GM18508 (cell line): Measurements from ENCODE around the gene INO80.
"Not testable (repeated sequence)": the region's sequence is repeated elsewhere in the genome, so short reads cannot be mapped to it uniquely, and the experiment has no call there.

Source experiments
- ATAC-seq: cut with Tn5 transposase; IDR thresholded peaks from one replicate; pipeline ENCODE4 v1.9.1; 2021; ENCODE audit warnings: moderate number of reproducible peaks; ENCODE audit not compliant: insufficient read depth, unreplicated experiment

Gene INO80

GRCh38 chr15:41116116-41116961, at the start of gene INO80:
INO80 (minus strand) TSS chr15:41116280; CDS start chr15:41096310, 19,970 bp downstream.
- ATAC-seq, result no peak

GRCh38 chr15:41161736-41162135, 45.7 kb upstream of the INO80 start:
- no peak for ATAC-seq

GRCh38 chr15:41161336-41161735, 45.3 kb upstream of the INO80 start:
- no peak for ATAC-seq

- ATAC-seq, result no peak
Observed at GRCh38 chr15:41160639-41161315, 44.7 kb upstream of the INO80 start.

GRCh38 chr15:41154412-41154811, 38.3 kb upstream of the INO80 start:
- ATAC-seq, result no peak

- ATAC-seq, result no peak
Observed at GRCh38 chr15:41153733-41154132, 37.7 kb upstream of the INO80 start.

- no peak for ATAC-seq
Observed at GRCh38 chr15:41151451-41152005, 35.4 kb upstream of the INO80 start.

GRCh38 chr15:41150279-41150678, 34.2 kb upstream of the INO80 start:
- no peak for ATAC-seq

- ATAC-seq, result no peak
Observed at GRCh38 chr15:41148065-41148464, 32.0 kb upstream of the INO80 start.

- no peak for ATAC-seq
Observed at GRCh38 chr15:41139619-41140018, 23.5 kb upstream of the INO80 start.

GRCh38 chr15:41139112-41139511, 23.0 kb upstream of the INO80 start:
- not testable (repeated sequence) for ATAC-seq

- not testable (repeated sequence) for ATAC-seq
Observed at GRCh38 chr15:41135580-41135979, 19.5 kb upstream of the INO80 start.

GRCh38 chr15:41133454-41133853, 17.4 kb upstream of the INO80 start:
- no peak for ATAC-seq

- ATAC-seq, result not testable (repeated sequence)
Observed at GRCh38 chr15:41132094-41132493, 16.0 kb upstream of the INO80 start.

- ATAC-seq, result no peak
Observed at GRCh38 chr15:41128174-41128902, 12.3 kb upstream of the INO80 start.

- no peak for ATAC-seq
Observed at GRCh38 chr15:41125931-41126642, 10.0 kb upstream of the INO80 start.

- no peak for ATAC-seq
Observed at GRCh38 chr15:41125063-41125669, 9.1 kb upstream of the INO80 start.

GRCh38 chr15:41124058-41124457, 8.0 kb upstream of the INO80 start:
- no peak for ATAC-seq

GRCh38 chr15:41122849-41123248, 6.8 kb upstream of the INO80 start:
- ATAC-seq, result no peak

GRCh38 chr15:41121951-41122350, 5.9 kb upstream of the INO80 start:
- no peak for ATAC-seq
